Posterior cingulate gyrus (tissue), 11 donors: ENCODE results near the gene OR52A5.

Experiments
- DNase-seq, 10 donors: peaks; one replicate each; pipeline versions ENCODE4 v3.0.0 to v3.0.0-alpha.2; 2020 to 2021; ENCODE audit warnings: mixed read lengths in 3 of 10
- intact Hi-C: fragments of 100-400 bp; cut with DNase I; formaldehyde crosslinking; loops from one replicate; pipeline ENCODE4 v1.15.1; 2023

OR52A5 gene

DNA sequence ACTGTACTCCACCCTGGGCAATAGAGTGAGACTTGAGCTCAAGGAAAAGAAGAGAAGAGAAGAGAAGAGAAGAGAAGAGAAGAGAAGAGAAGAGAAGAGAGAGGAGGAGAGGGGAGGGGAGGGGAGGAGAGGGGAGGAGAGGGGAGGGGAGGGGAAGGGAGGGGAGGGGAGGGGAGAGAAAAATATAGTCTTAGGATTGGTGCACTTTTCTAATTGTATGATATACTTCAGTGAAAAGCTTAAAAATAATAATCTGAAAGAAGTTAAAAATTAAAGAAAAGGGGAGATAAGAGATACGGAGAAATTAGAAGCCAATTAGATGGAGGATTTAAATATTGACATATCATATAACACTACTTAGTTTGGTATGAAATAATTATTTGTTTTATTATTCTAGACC lies 19.3 kb downstream of the OR52A5 start:
- DNase-seq = no peak
- intact Hi-C loops = no loop called here

DNA sequence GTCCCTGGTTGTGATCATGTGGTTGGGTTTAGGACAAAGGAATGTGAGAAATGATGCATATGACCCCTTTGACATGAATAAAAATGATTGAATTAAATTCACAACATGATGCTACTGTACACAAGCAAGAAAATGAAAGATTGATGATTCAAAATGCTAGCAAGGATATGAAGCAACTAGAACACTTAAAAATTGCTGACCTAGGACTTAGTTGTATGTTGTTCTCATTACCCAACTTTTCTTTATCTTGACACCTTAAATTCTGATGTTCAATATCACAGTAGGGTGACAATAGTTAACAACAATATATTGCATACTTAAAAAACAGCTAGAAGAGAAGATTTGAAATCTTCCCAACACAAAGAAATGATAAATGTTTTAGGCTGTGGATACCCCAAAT lies 20.6 kb downstream of the OR52A5 start:
- intact Hi-C loops = no loop called here
- no peak for DNase-seq

DNA sequence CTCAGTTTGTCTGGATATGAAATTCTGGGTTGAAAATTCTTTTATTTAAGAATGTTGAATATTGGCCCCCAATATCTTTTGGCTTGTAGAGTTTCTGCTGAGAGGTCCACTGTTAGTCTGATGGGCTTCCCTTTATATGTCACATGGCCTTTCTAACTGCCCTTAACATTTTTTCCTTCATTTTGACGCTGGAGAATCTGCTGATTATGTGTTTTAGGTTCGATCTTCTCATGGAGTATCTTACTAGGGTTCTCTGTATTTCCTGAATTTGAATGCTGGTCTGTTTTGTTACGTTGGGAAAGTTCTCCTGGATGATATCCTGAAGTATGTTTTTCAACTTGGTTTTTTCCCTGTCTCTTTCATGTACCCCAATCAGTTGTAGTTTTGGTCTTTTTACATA lies 22.8 kb downstream of the OR52A5 start:
- DNase-seq = no peak
- intact Hi-C loops = no loop called here

DNA sequence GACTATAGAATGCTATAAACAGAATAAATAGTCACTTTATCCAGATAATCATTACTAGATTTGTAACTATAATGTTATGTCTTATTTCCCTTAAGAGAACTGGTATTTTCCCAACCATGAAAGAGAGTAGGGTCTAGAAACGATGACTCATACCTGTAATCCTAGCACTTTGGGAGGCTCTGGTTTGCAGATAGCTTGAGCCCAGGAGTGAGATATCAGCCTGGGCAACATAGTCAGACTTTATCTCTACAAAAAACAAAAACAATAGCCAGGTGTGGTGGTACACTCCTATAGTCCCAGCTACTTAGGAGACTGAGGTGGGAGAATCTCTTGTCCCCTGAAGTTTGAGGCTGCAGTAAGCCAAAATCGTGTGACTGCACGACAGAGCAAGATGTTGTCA lies 30.9 kb downstream of the OR52A5 start:
- intact Hi-C loops = no loop called here
- no peak for DNase-seq

DNA sequence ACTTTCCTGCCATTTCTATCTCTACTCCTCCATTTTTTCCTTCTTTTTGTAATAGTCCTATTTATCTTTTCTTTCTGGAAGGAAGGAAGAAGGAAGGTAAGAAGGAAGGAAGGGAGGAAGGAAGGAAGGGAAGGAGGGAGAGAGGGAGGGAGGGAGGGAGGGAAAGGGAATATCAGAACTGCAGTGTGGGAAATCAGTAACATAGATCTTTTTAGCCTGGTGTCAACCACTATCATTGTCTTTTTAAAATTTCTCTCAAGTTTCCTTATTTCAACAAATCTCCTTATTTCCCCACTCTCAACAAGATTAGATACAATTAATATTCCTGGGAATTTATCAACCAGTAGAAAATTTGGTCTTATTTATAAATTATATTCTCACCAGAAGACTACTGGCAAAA lies 35.1 kb downstream of the OR52A5 start:
- DNase-seq = no peak
- intact Hi-C loops = no loop called here

DNA sequence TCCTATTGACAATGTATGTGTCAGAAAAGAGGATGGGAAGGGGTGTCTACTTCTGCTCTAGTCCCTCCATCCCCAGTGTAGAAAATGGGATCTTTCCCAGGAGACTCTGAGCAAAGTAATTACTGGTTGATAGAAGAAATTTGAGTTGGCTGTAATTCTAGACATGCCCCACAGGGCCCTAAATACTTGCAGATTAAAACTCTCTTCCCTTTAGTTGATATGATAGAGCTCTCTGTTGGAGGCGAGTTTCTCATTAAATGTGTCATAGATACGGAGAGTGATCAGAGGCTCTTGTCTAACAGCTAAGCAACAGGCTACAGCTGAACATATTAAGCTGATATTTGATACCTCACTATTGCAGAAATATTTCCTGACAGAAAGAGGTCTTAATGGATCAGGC lies 35.9 kb downstream of the OR52A5 start:
- DNase-seq = no peak
- intact Hi-C loops = no loop called here

DNA sequence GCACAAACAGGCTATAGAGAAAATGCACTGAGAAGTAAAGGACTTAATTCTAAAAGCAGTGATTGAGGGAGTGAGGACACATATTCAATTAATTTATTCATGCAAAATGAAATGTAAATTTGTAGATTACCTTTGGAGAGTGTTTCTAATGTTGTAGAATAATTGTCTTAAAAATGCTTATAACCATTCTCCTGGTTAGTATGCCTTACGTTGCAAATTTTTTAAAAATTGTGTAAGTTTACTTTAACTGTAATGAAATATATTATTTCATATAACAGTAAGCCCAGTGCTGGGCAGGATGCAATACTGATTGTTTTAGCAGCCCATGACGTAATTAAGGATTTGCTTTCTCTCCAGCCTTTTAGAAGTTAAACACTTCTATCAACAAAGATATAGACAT lies 42.1 kb downstream of the OR52A5 start:
- no peak for DNase-seq
- intact Hi-C loops = no loop called here

DNA sequence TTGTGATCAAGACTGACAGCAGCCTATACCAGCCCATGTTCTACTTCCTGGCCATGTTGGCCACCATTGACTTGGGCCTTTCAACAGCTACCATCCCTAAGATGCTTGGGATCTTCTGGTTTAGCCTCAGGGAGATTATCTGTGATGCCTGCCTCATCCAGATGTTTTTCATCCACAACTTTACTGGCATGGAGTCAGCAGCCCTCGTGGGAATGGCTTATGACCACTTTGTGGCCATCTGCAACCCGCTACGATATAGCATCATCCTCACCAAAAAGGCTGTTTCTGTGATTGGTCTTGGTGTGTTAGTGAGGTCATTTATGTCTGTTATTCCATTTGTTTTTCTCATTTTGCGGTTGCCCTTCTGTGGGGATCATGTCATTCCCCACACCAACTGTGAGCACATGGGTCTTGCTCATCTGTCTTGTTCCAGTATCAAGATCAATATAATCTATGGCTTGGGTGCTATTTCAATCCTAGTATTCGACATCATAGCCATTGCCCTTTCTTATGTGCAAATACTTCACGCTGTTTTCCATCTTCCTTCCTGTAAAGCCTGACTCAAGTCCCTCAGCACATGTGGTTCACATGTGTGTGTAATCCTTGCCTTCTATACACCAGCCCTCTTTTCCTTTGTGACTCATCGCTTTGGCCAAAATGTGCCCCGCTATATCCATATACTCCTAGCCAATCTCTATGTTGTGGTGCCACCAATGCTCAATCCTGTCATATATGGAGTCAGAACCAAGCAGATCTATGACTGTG lies 45.2 kb downstream of the OR52A5 start:
- intact Hi-C loops = no loop called here

DNA sequence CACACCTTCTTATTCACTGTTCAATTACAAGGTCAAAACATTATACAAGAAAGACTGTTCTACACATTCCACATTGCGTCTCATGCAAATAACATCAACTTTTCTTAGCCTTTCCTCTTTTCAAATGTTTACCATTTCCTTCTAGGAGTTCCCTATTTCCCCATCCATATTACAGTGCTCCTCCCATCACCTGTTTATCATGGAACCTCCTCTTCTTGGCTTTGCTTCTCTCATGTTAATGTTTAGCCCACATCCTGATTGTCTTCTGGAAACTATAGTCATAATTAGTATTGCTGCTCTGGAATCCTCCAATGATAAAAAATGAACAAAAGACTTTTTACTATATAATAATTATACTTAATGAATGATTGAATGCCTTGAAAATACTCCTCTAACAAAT lies 47.5 kb downstream of the OR52A5 start:
- no peak for DNase-seq
- intact Hi-C loops = no loop called here

More for the DNA sequence above, 45.2 kb downstream of the OR52A5 start:
- DNase-seq = no peak

DNA sequence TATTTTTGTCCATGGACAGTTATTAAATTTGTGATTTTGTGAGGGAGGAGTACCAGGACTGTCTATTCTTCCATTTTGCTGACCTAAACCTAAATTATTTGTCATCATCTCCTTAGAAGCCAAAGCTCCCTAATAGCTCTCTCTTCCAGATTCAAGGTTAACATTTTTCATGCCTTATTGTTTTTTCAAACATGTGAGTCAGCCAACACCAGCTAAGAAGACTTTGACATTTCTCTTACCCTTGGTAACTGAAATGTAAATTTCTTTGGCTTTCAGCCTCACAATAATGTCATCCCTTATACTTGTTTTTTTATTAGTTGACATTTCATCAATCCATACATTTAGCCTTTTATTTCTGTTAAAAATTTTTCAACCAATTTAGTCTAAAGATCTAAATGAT lies 49.6 kb downstream of the OR52A5 start:
- DNase-seq = no peak
- intact Hi-C loops = no loop called here

DNA sequence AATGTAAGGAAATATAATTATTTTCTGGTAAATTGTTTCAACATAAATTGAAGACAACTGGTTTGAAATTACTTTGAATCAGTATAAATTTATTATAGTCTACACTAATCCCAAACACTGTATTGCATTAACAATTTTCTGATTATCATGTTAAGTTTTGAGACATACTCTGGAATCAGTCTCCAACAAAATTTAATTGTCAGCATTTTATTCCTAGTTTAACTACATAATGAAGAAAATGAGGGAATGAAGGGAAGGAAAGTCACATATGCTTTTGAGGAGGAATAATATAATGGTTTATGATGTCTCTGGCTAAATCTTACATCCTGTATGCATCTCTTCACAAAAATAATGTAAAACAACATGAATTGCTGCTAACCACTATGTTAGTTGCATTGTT lies 54.6 kb downstream of the OR52A5 start:
- no peak for DNase-seq
- intact Hi-C loops = no loop called here

DNA sequence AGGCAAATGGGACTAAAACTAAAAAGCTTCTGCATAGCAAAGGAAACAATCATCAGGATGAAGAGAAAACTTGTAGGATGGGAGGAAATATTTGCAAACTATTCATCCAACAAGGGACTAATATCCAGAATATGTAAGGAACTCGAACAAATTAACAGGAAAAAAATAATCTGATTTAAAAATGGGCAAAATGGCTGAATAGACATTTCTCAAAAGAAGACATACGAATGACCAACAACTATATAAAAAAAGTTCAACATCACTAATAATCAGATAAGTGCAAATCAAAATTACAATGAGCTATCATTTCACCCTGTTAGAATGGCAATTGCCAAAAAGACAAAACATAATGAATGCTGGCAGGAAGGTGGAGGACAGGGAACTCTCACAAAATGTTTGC lies 56.8 kb downstream of the OR52A5 start:
- DNase-seq = no peak
- intact Hi-C loops = no loop called here
